Naive thymus-derived CD4-positive, alpha-beta T cell (primary cell): Measurements from ENCODE around the gene MRPS27. TPM values are rescaled to one million over a fixed set of nuclear protein-coding genes. Genes with fewer than 3 reads are reported as not detected.

Experiments used
- ATAC-seq: fragments of 150-1000 bp; cut with Tn5 transposase; 2 replicates; pipeline ENCODE4 v1.10.0; 2021; ENCODE audit warnings: mild to moderate bottlenecking, moderate library complexity
- CTCF ChIA-PET: fragments of 350-600 bp; sonication (Branson Sonifier 250); formaldehyde crosslinking; loops from one replicate; lab custom pipeline; 2021; ENCODE audit warnings: antibody characterized with exemption; lab: Charles Lee
- POLR2A ChIA-PET: fragments of 350-600 bp; sonication (Branson Sonifier 250); formaldehyde crosslinking; loops from one replicate; lab custom pipeline; 2021; ENCODE audit warnings: antibody characterized with exemption, inconsistent platforms; lab: Charles Lee
- DNase-seq, 9 donors: peaks; one replicate each; pipeline versions ENCODE4 v3.0.0 to v3.0.0-alpha.2; 2020 to 2022; ENCODE audit warnings: mixed read lengths in 1 of 9
- H3K27ac ChIP-seq: one replicate; pipeline ENCODE4 v1.7.0; 2013; ENCODE audit warnings: mild to moderate bottlenecking, low read depth, low read length, moderate library complexity
- H3K27me3 ChIP-seq, 2 donors: one replicate each; pipeline ENCODE4 v1.7.0; 2013; ENCODE audit warnings: low read length in 2 of 2, mild to moderate bottlenecking in 2 of 2, moderate library complexity in 2 of 2; ENCODE audit not compliant: control insufficient read depth in 2 of 2, insufficient read depth in 2 of 2
- H3K36me3 ChIP-seq, 3 experiments: 1 replicate in 2 of 3; 2 replicates in 1 of 3; pipeline ENCODE4 v1.7.0; 2013; ENCODE audit warnings: low read length in 3 of 3, mild to moderate bottlenecking in 3 of 3, moderate library complexity in 1 of 3; ENCODE audit not compliant: insufficient read depth in 3 of 3, control insufficient read depth in 2 of 3
- H3K4me1 ChIP-seq, 2 donors: one replicate each; pipeline ENCODE4 v1.7.0; 2013; ENCODE audit warnings: low read length in 2 of 2, mild to moderate bottlenecking in 2 of 2, moderate library complexity in 1 of 2; ENCODE audit not compliant: control insufficient read depth in 2 of 2, insufficient read depth in 2 of 2
- H3K4me3 ChIP-seq: 2 replicates; pipeline ENCODE4 v1.7.0; 2013; ENCODE audit warnings: mild to moderate bottlenecking, low read length
- H3K9me3 ChIP-seq, 3 experiments: 1 replicate in 2 of 3; 2 replicates in 1 of 3; pipeline ENCODE4 v1.7.0; 2013; ENCODE audit warnings: low read length in 3 of 3; ENCODE audit not compliant: control insufficient read depth in 2 of 3
- H3K27ac Mint-ChIP-seq, 9 donors: one replicate each; pipeline ENCODE4 v1.8.0; 2020 to 2022; ENCODE audit warnings: mixed read lengths in 9 of 9, mild to moderate bottlenecking in 8 of 9, moderate library complexity in 5 of 9, inconsistent platforms in 2 of 9
- H3K27me3 Mint-ChIP-seq, 5 donors: one replicate each; pipeline ENCODE4 v1.8.0; 2021 to 2022; ENCODE audit warnings: mixed read lengths in 5 of 5, mild to moderate bottlenecking in 1 of 5
- H3K36me3 Mint-ChIP-seq, 5 donors: one replicate each; pipeline ENCODE4 v1.8.0; 2020 to 2022; ENCODE audit warnings: mixed read lengths in 5 of 5, mild to moderate bottlenecking in 3 of 5, inconsistent platforms in 1 of 5
- H3K4me1 Mint-ChIP-seq, 7 donors: one replicate each; pipeline ENCODE4 v1.8.0; 2020 to 2022; ENCODE audit warnings: mixed read lengths in 7 of 7, mild to moderate bottlenecking in 3 of 7, inconsistent platforms in 1 of 7
- H3K4me3 Mint-ChIP-seq, 10 donors: one replicate each; pipeline ENCODE4 v1.8.0; 2020 to 2022; ENCODE audit warnings: mild to moderate bottlenecking in 10 of 10, mixed read lengths in 10 of 10, moderate library complexity in 6 of 10, inconsistent platforms in 2 of 10
- H3K9me3 Mint-ChIP-seq, 11 donors: one replicate each; pipeline ENCODE4 v1.8.0; 2020 to 2022; ENCODE audit warnings: mixed read lengths in 11 of 11, mild to moderate bottlenecking in 4 of 11, inconsistent platforms in 1 of 11, moderate library complexity in 1 of 11
- intact Hi-C, 2 donors: fragments of 100-400 bp; cut with micrococcal nuclease; formaldehyde crosslinking; loops; one replicate each; pipeline ENCODE4 v1.15.1; 2023
- polyA plus RNA-seq, 2 donors: library from polyadenylated mRNA; unstranded; fragments of 300-500 nt; fragmentation: Illumina TruSeq; gene quantifications; one replicate each; pipeline ENCODE4 v1.2.3, GENCODE V29; 2021
- total RNA-seq, 6 experiments: library from RNA in 5 of 6; stranded (reverse) in 5 of 6; gene quantifications; 1 replicate in 5 of 6; 2 replicates in 1 of 6; pipeline ENCODE4 v1.2.3 and lab custom pipeline; 2021 to 2026

The MRPS27 gene
- total and polyA plus RNA-seq, 7 experiments from 2014 or later: 35.2 to 54.0 (median 39.5) TPM

DNA sequence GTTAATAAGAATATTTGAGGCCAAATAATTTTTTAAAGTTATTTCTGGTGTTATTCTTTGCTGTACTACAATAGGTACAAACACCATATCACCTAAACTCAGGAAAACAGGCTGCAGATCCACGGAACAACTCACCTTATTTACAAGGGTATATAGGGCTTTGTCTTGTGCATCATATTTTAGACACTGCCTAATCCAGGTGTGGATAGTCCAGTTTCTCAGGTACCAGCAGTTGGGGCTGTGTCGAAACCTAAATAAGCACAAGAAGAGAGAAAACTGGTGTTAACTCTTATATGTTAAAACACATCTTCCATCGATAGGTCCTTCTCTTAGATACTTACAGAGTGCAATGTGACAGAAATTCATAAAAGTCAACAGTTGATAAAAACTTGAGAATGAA, 82.2 kb downstream of the MRPS27 start:
- Mint-ChIP-seq H3K27ac (no peak overlapping the region), H3K4me3 (no peak overlapping the region), H3K27me3 (peaks cover 0 to 9% (median 0%) of the 10 kb centered on the region in 5 donors), H3K4me1 (peaks cover 13 to 37% (median 27%) of the 10 kb centered on the region in 7 donors), H3K9me3 (no peaks in the 10 kb centered on the region), H3K36me3 (peaks cover 7 to 50% (median 22%) of the 10 kb centered on the region in 5 donors)
- Histone ChIP-seq H3K27me3 (no peaks in the 10 kb centered on the region), H3K4me1 (peaks cover 3 to 18% of the 10 kb centered on the region in 2 donors), H3K9me3 (no peaks in the 10 kb centered on the region), H3K27ac (no peak overlapping the region), H3K36me3 (peaks cover 0 to 17% (median 0%) of the 10 kb centered on the region in 3 experiments), H3K4me3 (no peak overlapping the region)
- ChIA-PET POLR2A (no interaction called here), CTCF (no interaction called here)
- intact Hi-C loops: no loop called here
- ATAC-seq (no peak), DNase-seq (no peak)

DNA sequence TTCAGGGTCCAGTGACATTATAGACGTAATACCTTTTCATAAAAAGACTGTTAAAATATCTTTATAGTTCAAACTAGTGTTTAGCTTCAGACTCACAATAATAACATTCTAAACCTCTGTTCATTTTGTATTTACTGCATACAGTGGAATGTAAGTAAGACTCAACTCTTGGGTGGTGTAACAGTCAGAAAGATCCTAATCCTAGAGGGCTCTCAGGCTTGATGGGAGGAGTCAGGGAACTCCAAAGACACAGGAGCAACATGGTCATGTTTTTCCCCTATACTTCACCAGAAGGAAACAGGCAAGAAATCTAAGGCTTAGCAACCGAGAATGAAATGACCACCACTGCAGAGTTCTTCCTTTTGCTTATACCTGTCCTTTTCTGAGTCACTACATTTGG, 82.6 kb downstream of the MRPS27 start:
- DNase-seq (no peak), ATAC-seq (no peak)
- peaks cover 0 to 17% (median 0%) of the 10 kb centered on the region in 3 experiments for H3K36me3 ChIP-seq
- no peaks in the 10 kb centered on the region for H3K9me3 Mint-ChIP-seq
- peaks cover 18 to 39% (median 32%) of the 10 kb centered on the region in 7 donors for H3K4me1 Mint-ChIP-seq
- H3K27ac Mint-ChIP-seq: no peak overlapping the region
- H3K27me3 Mint-ChIP-seq: peaks cover 0 to 11% (median 0%) of the 10 kb centered on the region in 5 donors
- H3K36me3 Mint-ChIP-seq: peaks cover 7 to 49% (median 22%) of the 10 kb centered on the region in 5 donors
- peaks cover 8 to 23% of the 10 kb centered on the region in 2 donors for H3K4me1 ChIP-seq
- H3K4me3 ChIP-seq: no peak overlapping the region
- intact Hi-C loops: no loop called here
- no peaks in the 10 kb centered on the region for H3K27me3 ChIP-seq
- POLR2A ChIA-PET: no interaction called here
- no peak overlapping the region for H3K27ac ChIP-seq
- CTCF ChIA-PET: no interaction called here
- H3K9me3 ChIP-seq: no peaks in the 10 kb centered on the region
- no peak overlapping the region for H3K4me3 Mint-ChIP-seq

DNA sequence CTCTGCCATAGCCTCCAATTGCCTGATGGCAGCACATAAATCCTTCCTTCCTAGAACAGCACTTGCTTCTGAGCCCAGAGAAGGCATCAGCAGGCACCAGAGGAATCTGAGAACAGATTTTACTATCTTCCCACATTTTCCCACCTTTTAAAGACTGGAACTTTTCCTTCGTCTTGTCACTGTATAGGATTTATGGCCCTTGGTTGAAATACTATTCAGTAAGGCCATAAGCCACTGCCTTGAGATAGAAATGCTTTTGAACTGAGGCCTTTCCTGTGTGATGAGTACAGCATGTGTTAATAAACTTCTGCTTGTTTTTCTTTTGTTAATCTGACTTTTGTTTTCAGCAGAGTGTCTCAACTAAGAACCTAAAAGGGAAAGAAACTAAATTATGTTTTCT, 84.3 kb downstream of the MRPS27 start:
- peaks cover 7 to 52% (median 26%) of the 10 kb centered on the region in 5 donors for H3K36me3 Mint-ChIP-seq
- no peaks in the 10 kb centered on the region for H3K27me3 ChIP-seq
- H3K27ac Mint-ChIP-seq: no peak overlapping the region
- H3K4me1 Mint-ChIP-seq: peaks cover 26 to 53% (median 40%) of the 10 kb centered on the region in 7 donors
- CTCF ChIA-PET: no interaction called here
- peaks cover 0 to 12% (median 0%) of the 10 kb centered on the region in 5 donors for H3K27me3 Mint-ChIP-seq
- peaks cover 0 to 17% (median 0%) of the 10 kb centered on the region in 3 experiments for H3K36me3 ChIP-seq
- ATAC-seq (no peak), DNase-seq (no peak)
- H3K9me3 Mint-ChIP-seq: no peaks in the 10 kb centered on the region
- no peaks in the 10 kb centered on the region for H3K9me3 ChIP-seq
- intact Hi-C loops: no loop called here
- H3K27ac ChIP-seq: no peak overlapping the region
- H3K4me1 ChIP-seq: peaks cover 8 to 32% of the 10 kb centered on the region in 2 donors
- H3K4me3 ChIP-seq: no peak overlapping the region
- no peak overlapping the region for H3K4me3 Mint-ChIP-seq
- POLR2A ChIA-PET: interaction anchor here (0.6 kb wide), 1 partner anchor 86 kb away, joined by 3 read pairs; no protein-coding TSS in a partner anchor

DNA sequence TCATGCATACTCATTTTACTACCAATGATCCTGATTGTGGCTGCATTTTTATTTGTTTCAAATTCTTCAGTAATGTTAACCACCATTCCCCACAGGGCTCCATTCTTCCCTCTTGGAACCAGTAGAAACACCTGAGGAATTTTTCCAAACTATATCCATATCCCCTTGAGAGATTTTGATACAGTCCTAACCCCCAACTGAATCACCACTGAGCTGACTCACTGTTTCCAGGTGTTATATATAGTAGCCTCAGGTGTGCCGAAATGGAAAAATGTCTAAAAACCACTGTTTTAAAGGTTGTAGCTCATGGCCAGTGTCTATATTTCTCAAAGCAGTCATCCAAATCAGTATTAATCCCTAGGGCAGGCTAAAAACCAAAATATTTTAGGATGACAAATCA, 85.2 kb downstream of the MRPS27 start:
- H3K27ac ChIP-seq: no peak overlapping the region
- CTCF ChIA-PET: no interaction called here
- H3K27me3 ChIP-seq: no peaks in the 10 kb centered on the region
- DNase-seq (no peak), ATAC-seq (no peak)
- H3K9me3 Mint-ChIP-seq: no peaks in the 10 kb centered on the region
- intact Hi-C loops: loop anchor here in 1 of 2 donors (5.0 kb wide), 2 partner anchors 43 to 98 kb away; no protein-coding TSS in a partner anchor
- no peak overlapping the region for H3K27ac Mint-ChIP-seq
- H3K36me3 Mint-ChIP-seq: peaks cover 12 to 58% (median 32%) of the 10 kb centered on the region in 5 donors
- POLR2A ChIA-PET: interaction anchor here (0.6 kb wide), 1 partner anchor 85 kb away, joined by 3 read pairs; no protein-coding TSS in a partner anchor
- peaks cover 0 to 17% (median 0%) of the 10 kb centered on the region in 3 experiments for H3K36me3 ChIP-seq
- H3K27me3 Mint-ChIP-seq: peaks cover 0 to 16% (median 0%) of the 10 kb centered on the region in 5 donors
- H3K9me3 ChIP-seq: no peaks in the 10 kb centered on the region
- no peak overlapping the region for H3K4me3 Mint-ChIP-seq
- H3K4me1 ChIP-seq: peaks cover 8 to 32% of the 10 kb centered on the region in 2 donors
- H3K4me3 ChIP-seq: no peak overlapping the region
- H3K4me1 Mint-ChIP-seq: peaks cover 32 to 61% (median 49%) of the 10 kb centered on the region in 7 donors

DNA sequence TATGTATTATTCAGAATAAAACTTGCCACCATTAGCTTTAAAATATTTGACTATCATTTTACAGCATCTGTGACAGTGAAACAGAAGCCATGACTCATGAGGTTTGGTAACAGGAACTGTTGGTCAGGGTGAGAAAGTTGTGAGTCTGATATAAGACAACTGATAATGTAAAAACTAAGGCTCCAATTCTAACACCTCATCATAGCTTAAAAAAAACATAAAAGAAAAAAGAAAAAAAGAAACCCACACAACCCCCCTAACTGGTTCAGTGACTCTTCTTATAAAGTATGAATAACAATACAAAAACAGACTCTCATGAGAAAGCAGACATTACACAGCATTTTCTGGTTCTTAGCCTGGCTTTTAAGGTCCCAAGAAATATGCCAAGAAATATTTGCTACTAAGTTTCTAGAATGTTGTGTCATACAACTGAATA, 85.8 kb downstream of the MRPS27 start:
- Histone ChIP-seq H3K4me3 (no peak overlapping the region), H3K27ac (no peak overlapping the region), H3K9me3 (no peaks in the 10 kb centered on the region), H3K27me3 (no peaks in the 10 kb centered on the region), H3K36me3 (peaks cover 0 to 20% (median 0%) of the 10 kb centered on the region in 3 experiments), H3K4me1 (peaks cover 8 to 32% of the 10 kb centered on the region in 2 donors)
- POLR2A ChIA-PET: no interaction called here
- intact Hi-C loops: loop anchor here in 1 of 2 donors (5.0 kb wide), 2 partner anchors 42 to 97 kb away; no protein-coding TSS in a partner anchor
- Mint-ChIP-seq H3K4me1 (peaks cover 34 to 61% (median 49%) of the 10 kb centered on the region in 7 donors), H3K27me3 (peaks cover 0 to 16% (median 0%) of the 10 kb centered on the region in 5 donors), H3K9me3 (no peaks in the 10 kb centered on the region), H3K27ac (peak overlapping the region in 1 of 9 donors; percentile 23), H3K36me3 (peaks cover 12 to 56% (median 32%) of the 10 kb centered on the region in 5 donors), H3K4me3 (peak overlapping the region in 2 of 10 donors; percentile 1 to 5)
- CTCF ChIA-PET: interaction anchor here (0.5 to 0.7 kb wide), 2 partner anchors 32 to 754 kb away, joined by 3 to 4 read pairs; no protein-coding TSS in a partner anchor
- ATAC-seq (peak; percentile 87), DNase-seq (peak in 1 of 9 donors; percentile 1)

DNA sequence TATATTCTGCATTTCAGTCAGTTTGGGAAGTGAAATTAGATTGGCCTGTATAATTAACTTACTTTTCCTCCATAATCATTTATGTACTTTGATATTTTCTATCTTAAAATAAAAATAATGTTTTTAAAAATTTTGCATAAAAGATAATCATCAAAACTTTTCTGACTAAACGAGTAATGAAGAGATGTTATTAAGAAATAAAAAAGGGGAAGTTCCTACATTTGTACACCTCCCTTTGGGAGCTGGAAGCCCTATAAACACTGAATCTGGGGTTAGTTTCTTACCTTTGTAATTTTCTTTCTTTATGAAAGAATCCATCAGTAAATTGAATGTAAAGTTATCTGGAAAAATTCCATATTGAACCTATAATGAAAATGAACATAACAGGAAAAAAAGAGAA, 86.2 kb downstream of the MRPS27 start:
- H3K27me3 ChIP-seq: no peaks in the 10 kb centered on the region
- Mint-ChIP-seq H3K4me1 (peaks cover 34 to 61% (median 49%) of the 10 kb centered on the region in 7 donors), H3K36me3 (peaks cover 12 to 53% (median 32%) of the 10 kb centered on the region in 5 donors), H3K4me3 (no peak overlapping the region), H3K27me3 (peaks cover 0 to 16% (median 0%) of the 10 kb centered on the region in 5 donors), H3K9me3 (no peaks in the 10 kb centered on the region), H3K27ac (no peak overlapping the region)
- peaks cover 0 to 21% (median 0%) of the 10 kb centered on the region in 3 experiments for H3K36me3 ChIP-seq
- POLR2A ChIA-PET: no interaction called here
- no peaks in the 10 kb centered on the region for H3K9me3 ChIP-seq
- H3K4me1 ChIP-seq: peaks cover 8 to 32% of the 10 kb centered on the region in 2 donors
- CTCF ChIA-PET: interaction anchor here (0.5 to 0.7 kb wide), 2 partner anchors 31 to 754 kb away, joined by 3 to 4 read pairs; no protein-coding TSS in a partner anchor
- no peak overlapping the region for H3K27ac ChIP-seq
- no peak for ATAC-seq
- intact Hi-C loops: loop anchor here in 1 of 2 donors (2.0 to 5.0 kb wide), 3 partner anchors 42 to 97 kb away; no protein-coding TSS in a partner anchor
- no peak for DNase-seq
- no peak overlapping the region for H3K4me3 ChIP-seq
